ENCODE data around the gene UBE3B. TPM values are rescaled to one million over a fixed set of nuclear protein-coding genes. Genes with fewer than 3 reads are reported as not detected.
A peak's percentile ranks its signal among the peaks of the same experiment; 100 is the strongest.

The UBE3B gene
- total RNA-seq, 1 experiment from 2014 or later: 38.6 TPM

DNA sequence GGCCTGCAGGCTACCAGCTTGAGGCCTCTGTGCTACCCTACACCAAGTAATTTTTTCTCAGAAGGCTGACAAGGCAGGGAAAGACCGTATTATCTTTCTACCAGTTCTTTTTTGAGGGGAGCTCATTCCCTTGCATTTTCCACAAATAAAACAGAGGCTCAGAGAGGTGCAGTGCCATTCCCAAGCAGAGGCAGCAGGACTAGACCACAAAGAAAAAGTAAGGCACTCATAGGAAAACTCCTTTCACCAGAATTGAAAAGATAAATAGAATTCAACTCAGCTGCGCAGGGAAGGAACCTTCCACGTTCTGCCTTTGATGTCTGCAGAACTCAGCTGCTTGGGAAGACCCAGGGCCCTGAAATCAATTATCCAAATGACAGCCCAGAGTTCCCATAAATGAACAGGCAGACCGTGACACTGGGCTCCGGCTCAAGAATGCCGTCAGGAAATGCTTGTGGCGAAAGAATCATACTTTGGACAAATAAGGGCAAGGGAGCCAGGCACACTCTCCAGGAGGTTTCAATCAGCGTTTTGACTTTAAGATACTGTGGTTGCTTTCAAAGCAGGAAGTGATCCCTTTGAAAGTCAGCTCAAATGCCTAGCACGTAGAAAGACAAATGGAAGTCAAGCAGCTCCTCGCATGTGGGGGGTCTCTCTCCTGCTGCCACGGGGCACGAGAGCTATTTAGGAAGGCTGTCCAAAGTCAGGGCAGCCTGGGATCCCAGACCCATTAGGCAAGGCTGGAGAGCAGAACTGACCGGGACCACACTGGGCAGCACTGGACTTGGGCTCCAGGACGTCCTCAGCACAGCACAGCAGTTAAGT lies 14.4 kb upstream of the UBE3B start:
- peak overlapping the region; percentile 97 for H3K27ac Mint-ChIP-seq (ENCODE audit: low read depth, unreplicated experiment)
- CTCF ChIA-PET: interaction anchor here (0.5 to 1.9 kb wide), 11 partner anchors 8 to 654 kb away, joined by 3 to 13 read pairs (median 3); no protein-coding TSS in a partner anchor
- peak overlapping the region; percentile 41 for H3K4me3 Mint-ChIP-seq (ENCODE audit: unreplicated experiment)
- H3K4me1 Mint-ChIP-seq (ENCODE audit: insufficient read depth, unreplicated experiment): peaks cover 52% of the 10 kb centered on the region
- peak; percentile 91 for DNase-seq (ENCODE audit: unreplicated experiment)
- intact Hi-C loops (cut with micrococcal nuclease): loop anchor here (1.0 to 2.0 kb wide), 2 partner anchors 14 to 31 kb away; partner anchors contain the start of genes KCTD10 and UBE3B
- TF ChIP-seq, protein P1, sequence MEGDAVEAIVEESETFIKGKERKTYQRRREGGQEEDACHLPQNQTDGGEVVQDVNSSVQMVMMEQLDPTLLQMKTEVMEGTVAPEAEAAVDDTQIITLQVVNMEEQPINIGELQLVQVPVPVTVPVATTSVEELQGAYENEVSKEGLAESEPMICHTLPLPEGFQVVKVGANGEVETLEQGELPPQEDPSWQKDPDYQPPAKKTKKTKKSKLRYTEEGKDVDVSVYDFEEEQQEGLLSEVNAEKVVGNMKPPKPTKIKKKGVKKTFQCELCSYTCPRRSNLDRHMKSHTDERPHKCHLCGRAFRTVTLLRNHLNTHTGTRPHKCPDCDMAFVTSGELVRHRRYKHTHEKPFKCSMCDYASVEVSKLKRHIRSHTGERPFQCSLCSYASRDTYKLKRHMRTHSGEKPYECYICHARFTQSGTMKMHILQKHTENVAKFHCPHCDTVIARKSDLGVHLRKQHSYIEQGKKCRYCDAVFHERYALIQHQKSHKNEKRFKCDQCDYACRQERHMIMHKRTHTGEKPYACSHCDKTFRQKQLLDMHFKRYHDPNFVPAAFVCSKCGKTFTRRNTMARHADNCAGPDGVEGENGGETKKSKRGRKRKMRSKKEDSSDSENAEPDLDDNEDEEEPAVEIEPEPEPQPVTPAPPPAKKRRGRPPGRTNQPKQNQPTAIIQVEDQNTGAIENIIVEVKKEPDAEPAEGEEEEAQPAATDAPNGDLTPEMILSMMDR (IDR thresholded peaks at IDR 0.05; ENCODE audit: unreplicated experiment): no peak
- BruUV-seq (replicated peaks): no TSS peak
- no peaks in the 10 kb centered on the region for H3K9me3 Mint-ChIP-seq (ENCODE audit: unreplicated experiment)
- peaks cover 59% of the 10 kb centered on the region for H3K36me3 Mint-ChIP-seq (ENCODE audit: insufficient read depth, unreplicated experiment)
- POLR2A ChIA-PET: interaction anchor here (0.5 to 6.0 kb wide), 14 partner anchors 10 to 1468 kb away, joined by 3 to 130 read pairs (median 4); partner anchors contain the start of genes ANKRD13A, KCTD10, MMAB and MVK
- no peaks in the 10 kb centered on the region for H3K27me3 Mint-ChIP-seq (ENCODE audit: insufficient read depth, unreplicated experiment)

- no peak for DNase-seq (ENCODE audit: unreplicated experiment)
- CTCF ChIA-PET: interaction anchor here (0.5 to 1.9 kb wide), 7 partner anchors 21 to 654 kb away, joined by 3 to 13 read pairs (median 3); no protein-coding TSS in a partner anchor
- intact Hi-C loops (cut with micrococcal nuclease): loop anchor here (2.0 kb wide), 1 partner anchor 13 kb away; the partner anchor contains the start of genes KCTD10 and UBE3B
- H3K36me3 Mint-ChIP-seq (ENCODE audit: insufficient read depth, unreplicated experiment): peaks cover 59% of the 10 kb centered on the region
- TF ChIP-seq, protein P1 (IDR thresholded peaks at IDR 0.05; ENCODE audit: unreplicated experiment): no peak
- peak overlapping the region; percentile 97 for H3K27ac Mint-ChIP-seq (ENCODE audit: low read depth, unreplicated experiment)
- no peaks in the 10 kb centered on the region for H3K9me3 Mint-ChIP-seq (ENCODE audit: unreplicated experiment)
- POLR2A ChIA-PET: interaction anchor here (0.6 to 6.0 kb wide), 7 partner anchors 12 to 365 kb away, joined by 3 to 130 read pairs (median 8); partner anchors contain the start of genes KCTD10 and UBE3B
- no peaks in the 10 kb centered on the region for H3K27me3 Mint-ChIP-seq (ENCODE audit: insufficient read depth, unreplicated experiment)
- peaks cover 52% of the 10 kb centered on the region for H3K4me1 Mint-ChIP-seq (ENCODE audit: insufficient read depth, unreplicated experiment)
- peak overlapping the region; percentile 41 for H3K4me3 Mint-ChIP-seq (ENCODE audit: unreplicated experiment)
- no TSS peak for BruUV-seq (replicated peaks)
Measured at GRCh38 chr12:109463756-109464155, 13.7 kb upstream of the UBE3B start.

- Mint-ChIP-seq H3K36me3 (ENCODE audit: insufficient read depth, unreplicated experiment) (peaks cover 66% of the 10 kb centered on the region), H3K27me3 (ENCODE audit: insufficient read depth, unreplicated experiment) (no peaks in the 10 kb centered on the region), H3K4me3 (ENCODE audit: unreplicated experiment) (peak overlapping the region; percentile 41), H3K9me3 (ENCODE audit: unreplicated experiment) (no peaks in the 10 kb centered on the region), H3K4me1 (ENCODE audit: insufficient read depth, unreplicated experiment) (peaks cover 47% of the 10 kb centered on the region), H3K27ac (ENCODE audit: low read depth, unreplicated experiment) (peak overlapping the region; percentile 97)
- intact Hi-C loops (cut with micrococcal nuclease): no loop called here
- TF ChIP-seq, protein P1 (IDR thresholded peaks at IDR 0.05; ENCODE audit: unreplicated experiment): no peak
- CTCF ChIA-PET: interaction anchor here (1.3 to 2.5 kb wide), 2 partner anchors 12 to 32 kb away, joined by 5 to 10 read pairs; partner anchors contain the start of genes KCTD10 and UBE3B
- peak; percentile 34 for DNase-seq (ENCODE audit: unreplicated experiment)
- POLR2A ChIA-PET: interaction anchor here (0.7 to 6.0 kb wide), 3 partner anchors 9 to 62 kb away, joined by 3 to 130 read pairs (median 3); partner anchors contain the start of genes KCTD10 and UBE3B
- BruUV-seq (replicated peaks): no TSS peak
Measured at GRCh38 chr12:109464642-109465351, 12.6 kb upstream of the UBE3B start.

Measured in MCF 10A (cell line).